NCI-H345 treated with DMSO at 0.1 percent for 48 hours (cell line): ENCODE results near the gene LPAR1.

Experiments
- DNase-seq: peaks from one replicate; lab custom pipeline; 2025; ENCODE audit not compliant: unreplicated experiment; lab: John Stamatoyannopoulos, UW

The LPAR1 gene

DNA sequence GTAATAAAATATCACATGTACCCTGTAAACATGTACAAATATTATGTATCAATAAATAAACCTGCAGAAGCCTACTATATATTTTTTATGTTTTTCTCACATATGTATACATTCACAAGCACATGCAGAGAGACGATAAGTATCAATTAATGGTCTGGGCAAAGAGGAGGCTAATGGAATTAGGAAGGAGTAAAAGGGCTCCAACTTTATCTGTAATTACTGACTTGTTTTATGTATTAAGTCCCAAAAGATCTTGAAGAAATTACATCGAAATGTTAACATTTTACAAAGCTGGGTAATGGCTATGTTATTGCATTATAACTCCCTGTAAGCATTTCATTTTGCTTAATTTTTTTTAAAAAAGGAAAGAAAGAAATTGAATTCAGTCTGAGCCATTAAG, 78.0 kb downstream of the LPAR1 start:
- no peak for DNase-seq

DNA sequence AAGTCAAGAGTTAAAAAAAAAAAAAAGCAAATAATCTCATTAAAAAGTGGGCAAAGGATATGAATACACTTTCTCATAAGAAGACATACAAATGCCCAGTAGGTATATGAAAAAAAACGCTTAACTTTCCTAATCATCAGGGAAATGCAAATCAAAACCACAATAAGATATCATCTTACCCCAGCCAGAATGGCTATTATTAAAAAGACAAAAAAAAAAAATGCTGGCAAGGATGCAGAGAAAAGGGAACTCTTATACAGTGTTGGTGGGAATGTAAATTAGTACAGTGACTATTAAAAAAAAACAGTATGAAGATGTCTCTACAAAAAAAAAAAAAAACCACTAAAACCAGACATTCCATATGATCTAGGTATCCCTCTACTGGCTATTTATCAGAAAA, 79.4 kb downstream of the LPAR1 start:
- no peak for DNase-seq

DNA sequence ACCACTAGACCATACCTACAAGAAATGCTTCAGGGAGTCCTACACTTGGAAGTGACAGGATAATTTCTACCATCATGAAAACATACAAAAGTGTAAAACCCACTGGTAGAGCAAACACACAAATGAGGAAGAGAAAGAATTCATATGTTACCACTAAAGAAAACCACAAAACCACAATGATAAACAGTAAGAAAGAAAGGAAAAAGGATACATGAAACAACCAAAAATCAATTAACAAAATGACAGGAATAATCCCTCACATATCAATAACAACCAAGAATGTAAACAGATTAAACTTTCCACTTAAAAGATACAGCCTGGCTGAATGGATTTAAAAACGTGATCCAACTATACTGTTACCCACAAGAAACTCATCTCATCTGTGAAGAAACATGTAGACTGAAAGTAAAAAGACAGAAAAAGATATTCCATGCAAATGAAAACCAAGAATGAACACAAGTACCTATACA, 83.4 kb downstream of the LPAR1 start:
- DNase-seq: no peak

DNA sequence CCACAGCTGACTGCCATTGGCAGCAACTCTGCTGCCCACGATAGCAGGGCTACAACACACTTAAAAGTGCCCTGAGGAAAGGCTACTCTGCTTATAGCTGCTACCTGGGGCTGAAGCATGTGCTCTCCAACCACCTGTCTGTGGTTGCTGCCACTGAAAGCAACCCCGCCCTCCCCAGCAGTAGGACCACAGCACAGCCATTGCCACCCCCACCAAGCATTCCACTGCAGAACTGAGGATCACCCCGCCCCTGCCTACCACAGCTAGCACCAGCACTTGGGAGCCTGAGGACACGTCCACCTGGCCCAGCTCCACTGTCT, 85.8 kb downstream of the LPAR1 start:
- no peak for DNase-seq

DNA sequence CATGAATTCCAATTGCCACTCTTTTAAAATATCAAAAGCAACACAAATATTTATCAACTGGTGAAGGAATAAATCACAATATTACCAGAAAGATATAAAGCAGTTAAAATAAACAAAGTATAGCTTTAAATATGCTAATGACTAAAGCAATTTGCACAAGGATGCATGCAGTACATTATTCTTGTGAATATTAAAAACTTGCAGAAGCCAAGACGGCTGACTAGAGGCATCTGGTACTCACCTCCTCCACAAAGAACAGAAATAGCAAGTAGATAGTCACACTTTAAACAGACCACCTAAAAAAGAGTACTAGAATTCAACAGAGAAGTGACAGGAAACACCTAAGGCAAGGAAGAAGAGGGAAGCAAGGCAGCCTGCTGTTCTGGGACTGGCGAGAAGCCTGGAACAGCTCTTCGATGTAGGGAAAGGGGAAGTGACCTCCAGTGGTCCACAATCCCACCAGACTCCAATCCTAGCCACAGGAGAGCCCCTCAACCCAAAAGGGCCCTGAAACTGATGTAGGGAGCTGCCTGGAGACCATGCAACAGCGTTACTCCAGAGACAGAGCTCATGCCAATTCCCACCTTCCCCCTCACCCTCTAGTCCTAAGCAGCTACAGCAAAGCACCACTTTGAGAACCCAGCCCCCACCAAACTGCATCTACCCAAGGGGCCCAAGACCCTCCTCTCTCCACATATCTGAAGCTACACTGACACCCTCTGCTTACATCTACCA, 86.3 kb downstream of the LPAR1 start:
- DNase-seq: no peak

DNA sequence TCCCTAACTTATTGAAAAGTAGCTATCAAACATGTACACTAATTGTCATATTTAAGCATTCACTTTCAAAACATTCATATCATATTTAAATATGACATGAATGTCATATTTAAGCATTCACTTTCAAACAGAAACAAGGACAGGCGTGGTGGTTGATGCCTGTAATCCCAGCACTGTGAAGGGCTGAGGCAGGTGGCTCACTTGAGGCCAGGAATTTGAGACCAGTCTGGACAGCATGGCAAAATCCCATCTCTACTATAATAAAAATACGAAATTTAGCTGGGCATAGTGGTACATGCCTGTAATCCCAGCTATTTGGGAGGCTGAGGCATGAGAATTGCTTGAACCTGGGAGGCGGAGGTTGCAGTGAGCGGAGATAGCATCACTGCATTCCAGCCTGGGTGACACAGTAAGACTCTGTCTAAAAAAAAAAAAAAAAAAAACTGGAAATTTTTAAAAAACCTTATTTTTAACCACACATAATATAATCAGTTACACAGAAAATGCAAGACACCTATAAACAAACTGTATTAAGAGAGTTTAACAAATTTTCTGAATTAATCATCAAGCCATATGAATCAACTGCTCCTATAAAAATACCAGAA, 88.1 kb downstream of the LPAR1 start:
- no peak for DNase-seq

DNA sequence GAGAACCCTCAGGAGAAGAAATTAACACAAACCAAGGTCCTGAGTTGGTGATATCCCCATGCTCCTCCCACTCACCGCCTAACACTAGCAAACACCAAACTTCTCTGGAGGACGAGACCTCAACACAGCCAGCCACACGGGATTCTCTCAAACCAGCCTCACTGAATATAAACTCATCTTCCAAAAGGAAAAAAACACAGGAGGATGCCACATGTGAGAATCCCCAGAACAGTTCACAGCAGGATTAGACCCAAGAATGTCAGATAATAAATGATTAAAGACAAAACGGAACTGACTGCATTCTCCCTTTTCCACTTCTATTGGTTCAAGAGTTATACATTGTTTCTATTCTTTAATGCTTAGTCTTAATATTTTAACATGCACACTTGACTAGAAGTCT, 89.2 kb downstream of the LPAR1 start:
- no peak for DNase-seq

DNA sequence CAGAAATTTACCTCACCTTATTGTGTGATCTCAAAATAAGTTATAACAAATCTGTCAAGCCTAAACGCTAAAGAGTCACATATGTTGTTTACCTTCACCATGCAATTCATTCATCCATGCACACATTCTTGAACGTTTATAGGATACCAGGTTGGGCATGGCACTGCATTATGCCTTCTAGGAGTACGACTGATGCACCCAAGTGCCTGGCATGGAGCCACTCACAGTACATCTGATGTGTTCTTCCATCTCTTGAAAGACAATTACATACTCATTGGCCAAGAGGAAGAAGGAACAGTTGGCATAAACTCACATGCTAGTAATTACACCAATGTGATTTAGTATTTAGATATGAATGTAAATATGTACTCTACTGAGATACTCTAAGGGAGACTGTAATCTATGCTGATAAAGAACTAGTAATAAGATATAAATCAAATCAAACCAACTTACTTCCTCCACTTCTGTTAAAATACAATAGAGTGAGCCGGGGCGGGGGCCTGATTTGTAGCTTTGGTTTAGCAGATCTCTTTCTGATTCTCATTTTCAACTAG, 90.7 kb downstream of the LPAR1 start:
- DNase-seq: no peak

DNA sequence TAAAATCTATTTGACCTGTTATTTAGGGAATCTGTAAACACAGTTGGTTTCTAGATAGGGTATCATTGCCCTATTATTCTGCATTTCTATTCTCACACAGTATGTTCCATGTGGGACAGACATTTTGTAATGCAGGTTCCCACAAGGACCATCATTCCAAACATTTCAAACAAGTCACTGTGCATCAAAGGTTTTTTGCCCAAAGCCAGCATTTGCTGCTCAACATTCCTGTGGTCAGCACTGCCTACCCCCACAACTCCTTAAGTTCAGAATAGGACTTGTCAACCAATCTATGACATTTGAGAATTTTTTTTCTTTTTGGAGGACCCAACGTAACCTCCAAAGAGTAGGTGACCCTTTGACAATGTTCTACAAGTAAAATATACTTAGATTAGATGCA, 95.7 kb downstream of the LPAR1 start:
- no peak for DNase-seq

DNA sequence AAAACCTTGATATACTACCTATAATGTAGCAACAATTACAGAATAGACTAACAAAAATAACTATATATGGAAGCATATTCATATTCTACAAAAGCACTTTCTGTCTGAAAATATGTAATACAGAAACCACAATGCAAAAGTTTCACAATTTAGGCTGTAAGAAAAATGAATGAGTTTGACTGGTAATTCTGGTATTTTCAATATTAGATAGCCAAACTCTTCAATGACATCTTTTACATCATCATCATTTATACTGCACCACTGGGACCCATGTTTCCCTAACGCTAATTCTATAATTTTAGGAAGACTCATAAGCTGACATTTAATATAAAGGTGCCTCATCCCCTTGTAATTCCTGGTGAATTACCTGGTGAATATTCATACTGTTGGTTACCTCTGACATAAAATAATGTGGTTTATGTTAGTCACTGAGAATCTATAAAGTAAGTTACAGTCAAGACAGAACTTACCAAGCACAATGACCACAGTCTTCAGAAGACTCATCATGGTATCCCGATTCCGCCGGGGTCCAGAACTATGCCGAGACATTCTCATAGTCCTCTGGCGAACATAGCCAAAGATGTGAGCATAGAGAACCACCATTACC, 97.2 kb downstream of the LPAR1 start:
- no peak for DNase-seq

DNA sequence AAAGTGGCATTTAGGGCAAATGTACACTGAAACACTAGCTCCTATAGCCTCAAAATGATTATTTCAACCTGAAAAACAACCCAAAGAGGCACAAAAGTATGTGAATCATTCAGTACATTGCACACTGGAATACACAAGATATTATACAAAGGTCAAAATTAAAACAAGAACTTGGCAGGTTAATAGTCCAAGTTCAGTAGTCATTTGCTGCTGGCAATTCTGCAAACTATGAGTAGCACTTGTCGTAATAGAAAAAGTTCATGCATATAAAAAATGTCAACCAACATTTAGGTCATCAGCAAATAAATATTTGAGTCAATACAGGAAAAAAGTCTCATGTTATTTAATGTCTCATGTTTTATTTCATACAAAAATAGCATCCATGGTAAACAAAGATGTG, 98.7 kb downstream of the LPAR1 start:
- DNase-seq: no peak

DNA sequence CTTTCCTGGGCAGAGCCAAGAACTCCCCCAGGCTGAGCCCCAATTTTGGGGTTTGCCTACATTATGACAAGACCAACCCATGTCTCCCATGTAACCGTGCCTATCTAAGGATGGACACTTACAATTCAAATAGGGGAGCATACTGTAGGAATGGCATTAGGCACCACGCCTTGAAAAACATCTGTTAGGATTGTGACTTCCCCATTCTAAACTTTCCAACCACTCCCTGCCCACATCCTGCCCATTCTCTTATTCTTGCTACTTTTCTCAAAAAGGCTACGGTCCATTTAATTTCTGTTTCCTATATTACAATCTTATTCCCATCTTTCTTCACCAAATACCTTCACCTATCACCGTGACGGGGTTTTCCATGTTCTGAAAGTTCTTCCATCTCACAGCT, 99.2 kb downstream of the LPAR1 start:
- no peak for DNase-seq

DNA sequence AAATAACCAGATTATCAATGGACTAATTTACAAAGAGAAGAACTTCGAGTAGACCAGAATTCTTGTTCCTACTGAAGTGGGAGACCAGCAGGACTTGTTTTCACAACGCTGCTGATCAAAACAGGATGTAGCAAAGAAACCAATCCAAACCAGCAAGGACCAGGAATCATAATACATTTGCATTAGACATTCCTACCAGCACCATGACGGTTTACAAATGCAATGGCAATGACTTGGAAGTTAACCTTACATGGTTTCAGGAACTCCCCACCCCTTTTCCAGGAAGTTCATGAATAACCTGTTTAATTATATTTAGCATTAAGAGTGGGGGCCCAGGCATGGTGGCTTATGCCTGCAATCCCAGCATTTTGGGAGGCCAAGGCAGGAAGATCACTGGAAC, 100.0 kb downstream of the LPAR1 start:
- DNase-seq: no peak

DNA sequence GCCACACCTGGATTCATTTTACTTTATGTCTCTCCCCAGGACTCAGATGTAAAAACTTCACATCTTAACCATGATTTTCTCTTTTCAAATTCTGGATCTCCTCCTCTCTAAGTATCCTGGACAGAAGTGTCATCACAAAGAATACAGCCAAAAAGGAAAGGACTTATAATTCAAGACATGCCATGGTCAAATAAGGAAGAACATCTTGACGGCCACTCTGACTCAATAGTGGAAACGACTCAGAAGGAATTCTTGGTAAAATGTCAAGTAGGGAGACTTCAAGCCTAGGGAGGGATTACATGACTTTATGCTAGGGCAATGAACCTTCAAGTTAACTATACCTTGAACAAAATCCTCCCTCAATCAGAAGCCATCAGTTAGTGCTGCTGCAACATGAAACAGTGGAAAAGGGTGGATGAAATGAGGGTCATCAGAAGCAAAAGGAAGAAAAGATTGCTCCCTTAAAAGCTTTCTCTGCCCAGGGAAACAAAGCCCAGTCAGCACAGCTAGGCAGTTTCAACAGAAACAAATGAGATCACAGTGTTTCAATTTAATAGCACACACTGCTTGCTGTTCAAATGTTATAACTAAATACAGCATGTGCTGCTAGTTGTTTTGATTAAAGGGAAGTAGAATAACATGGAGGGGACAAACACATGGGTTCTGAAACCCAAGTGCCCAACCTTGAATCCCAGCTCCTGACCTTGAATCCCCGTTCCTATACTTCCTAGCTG, 101.4 kb downstream of the LPAR1 start:
- no peak for DNase-seq

DNA sequence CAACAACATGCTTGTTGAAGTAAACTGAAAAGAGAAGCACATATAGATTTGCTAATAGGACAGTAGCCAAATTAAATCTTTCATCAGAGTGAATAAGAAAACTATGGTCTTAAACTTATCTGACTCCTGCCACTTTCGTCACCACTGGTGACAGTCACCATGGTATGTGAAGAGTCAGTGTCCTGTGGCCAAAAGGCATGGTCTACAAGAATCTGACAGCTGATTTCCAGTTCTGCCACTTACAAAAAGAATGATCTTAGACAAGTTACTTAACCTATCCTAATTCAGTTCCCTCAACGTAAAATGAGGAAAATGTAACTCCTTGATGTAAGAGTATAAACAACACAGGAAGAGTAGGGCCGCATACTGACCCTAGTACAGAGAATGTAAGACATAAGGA, 102.0 kb downstream of the LPAR1 start:
- DNase-seq: no peak

DNA sequence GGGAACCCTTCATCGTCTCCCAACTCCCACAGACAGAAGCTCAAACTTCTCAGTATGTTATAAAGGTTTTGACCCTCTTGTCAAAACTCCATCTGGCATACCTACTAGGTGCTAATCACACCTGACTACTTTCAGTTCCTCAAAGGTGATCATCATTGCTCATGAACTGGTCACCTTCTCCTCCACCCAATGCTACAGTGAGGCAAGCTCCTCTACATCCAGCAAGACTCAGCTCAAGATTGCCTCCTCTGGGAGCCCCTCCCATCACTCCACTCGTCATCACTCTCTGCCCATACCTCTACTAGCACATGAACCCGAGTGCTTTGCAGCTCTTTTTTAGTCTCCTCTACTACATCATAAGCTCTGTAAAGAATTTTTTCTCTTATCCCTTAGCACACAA, 102.4 kb downstream of the LPAR1 start:
- no peak for DNase-seq

DNA sequence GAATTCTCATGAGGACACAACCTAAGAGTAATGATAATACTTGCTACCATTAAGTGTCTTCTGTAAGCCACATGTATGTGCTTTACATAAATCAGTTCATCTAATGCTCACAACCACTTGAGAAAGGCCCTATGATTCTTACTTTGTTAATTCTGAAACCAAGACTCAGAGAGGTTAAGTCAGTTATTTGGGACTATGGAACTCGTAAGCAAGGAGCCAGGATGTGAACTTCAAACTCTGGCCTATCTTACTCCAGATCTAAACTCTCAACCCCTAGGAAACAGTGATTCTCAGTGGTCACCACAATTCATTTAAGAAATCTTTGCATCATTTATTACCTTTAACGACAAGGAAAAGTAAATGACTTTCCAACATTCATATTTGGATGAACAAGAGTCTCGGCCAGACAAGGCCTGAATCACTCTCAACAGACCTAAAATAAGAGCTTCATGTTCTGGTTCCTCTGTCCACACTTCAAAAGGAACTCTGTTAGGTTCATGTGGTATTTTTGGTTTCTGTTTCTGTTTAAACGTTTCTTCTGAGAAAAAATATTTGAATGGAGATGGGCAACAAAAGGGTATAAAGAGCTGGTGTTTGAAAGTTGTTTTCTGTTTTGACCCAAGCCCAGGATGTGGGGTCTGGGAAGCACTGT, 104.8 kb downstream of the LPAR1 start:
- DNase-seq: no peak

DNA sequence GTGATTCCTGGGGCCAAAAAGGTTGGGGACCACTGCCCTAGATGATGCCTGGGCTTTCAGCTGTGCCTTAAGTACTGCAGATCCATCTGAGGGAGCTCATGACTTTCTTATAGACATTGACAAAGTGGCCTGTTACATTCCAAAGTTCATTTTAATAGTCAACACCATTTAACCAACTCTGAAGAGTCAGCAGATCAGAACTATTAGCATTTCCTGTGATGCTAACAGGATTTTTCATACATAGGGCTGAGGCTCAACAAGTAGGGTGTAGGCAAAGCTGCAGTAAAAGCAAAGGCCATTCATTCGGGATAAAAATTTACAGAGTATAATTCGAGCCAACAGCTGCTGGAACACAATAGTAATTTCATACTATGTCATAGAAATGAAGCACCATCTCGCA, 105.4 kb downstream of the LPAR1 start:
- DNase-seq: no peak

DNA sequence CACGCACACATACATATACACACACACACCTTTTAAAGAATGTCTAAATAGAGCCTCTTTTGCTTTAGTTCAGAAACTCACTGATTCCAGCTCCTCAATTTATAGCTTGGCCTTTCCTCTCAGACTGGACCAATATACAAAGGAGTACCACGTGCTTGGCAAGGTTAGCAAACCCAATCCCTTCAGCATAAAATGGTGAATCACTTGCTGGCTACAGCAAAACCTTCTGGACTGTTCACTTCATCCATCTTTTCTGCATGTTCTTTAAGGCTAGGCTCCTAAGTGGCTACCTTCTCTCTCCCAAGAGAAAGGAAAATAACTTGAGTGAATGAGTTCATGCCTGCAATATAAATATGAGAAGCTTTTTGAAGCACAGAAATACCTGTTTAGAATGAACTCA, 109.7 kb downstream of the LPAR1 start:
- DNase-seq: no peak

DNA sequence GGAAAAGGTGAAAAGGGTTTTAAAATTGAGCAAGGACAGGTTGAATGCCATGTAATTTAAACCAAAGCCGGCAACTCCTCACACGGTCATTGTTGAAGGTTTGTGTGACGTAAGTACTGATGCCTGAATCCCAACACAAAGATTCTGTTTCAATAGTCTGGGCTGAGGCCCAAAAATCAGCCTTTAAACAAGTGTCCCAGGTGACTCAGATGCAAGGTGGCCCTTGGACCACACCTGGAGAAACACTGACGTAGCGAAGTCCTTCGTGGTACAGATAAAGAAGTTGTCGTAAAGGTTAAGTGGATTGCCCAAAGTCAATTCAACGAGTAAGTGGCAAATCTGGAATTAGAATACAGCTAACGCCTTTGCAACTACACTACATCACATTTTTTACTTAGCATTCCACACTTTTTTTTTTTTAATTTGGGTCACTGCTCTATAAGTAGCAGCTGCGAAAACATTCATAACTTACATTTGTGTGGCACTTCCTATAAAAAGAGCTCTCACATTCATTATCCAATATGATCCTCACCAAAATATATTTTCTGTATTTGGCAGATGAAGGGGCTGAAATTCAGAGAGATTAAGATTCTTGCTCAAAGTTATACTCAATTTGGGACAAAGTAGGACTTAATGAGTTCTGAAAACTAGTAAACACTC, 111.3 kb downstream of the LPAR1 start:
- DNase-seq: no peak

DNA sequence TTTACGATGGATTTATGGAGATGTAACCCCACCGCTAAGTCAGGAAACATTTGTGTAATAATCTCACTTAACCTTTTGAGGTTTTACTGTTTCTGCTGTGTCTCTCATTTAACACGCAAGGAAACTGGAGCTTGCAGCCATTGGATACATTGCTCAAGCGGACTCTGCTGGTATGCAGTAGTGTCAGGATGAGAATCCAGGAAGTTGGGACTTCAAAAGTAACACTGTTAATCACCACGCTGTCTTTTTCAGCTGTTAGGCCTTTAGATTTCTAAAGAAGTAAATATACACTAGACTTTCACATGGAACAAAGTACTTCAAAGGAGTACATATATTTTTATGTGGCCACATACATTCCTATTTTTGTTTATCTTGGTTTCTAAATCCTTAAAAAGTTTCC, 114.7 kb downstream of the LPAR1 start:
- DNase-seq: no peak
